Astrocyte of the cerebellum (primary cell): ENCODE results near the gene NEXN.

ENCODE experiments used
- DNase-seq: peaks from one replicate; pipeline ENCODE4 v3.0.0-alpha.2; 2011; ENCODE audit warnings: low read depth
- H3K4me3 ChIP-seq: 2 replicates; pipeline ENCODE4 v1.5.1; 2011; ENCODE audit warnings: mild to moderate bottlenecking, low read depth, low read length, moderate library complexity
- CTCF ChIP-seq: IDR thresholded peaks from 2 replicates; pipeline ENCODE4 v1.5.1; 2012; ENCODE audit warnings: low read length, low read depth, moderate library complexity, mild to moderate bottlenecking; ENCODE audit errors: missing control alignments
- in situ Hi-C: cut with HindIII; loops from 2 replicates; pipeline ENCODE4 v1.10.0; 2017; ENCODE audit warnings: low sequenced_read_pairs

NEXN gene

GRCh38 chr1:77858725-77859124, 29.7 kb upstream of the NEXN start:
- DNase-seq = no peak
- in situ Hi-C loops = no loop called here
- H3K4me3 ChIP-seq = no peak overlapping the region
- TF ChIP-seq CTCF = no peak

DNA sequence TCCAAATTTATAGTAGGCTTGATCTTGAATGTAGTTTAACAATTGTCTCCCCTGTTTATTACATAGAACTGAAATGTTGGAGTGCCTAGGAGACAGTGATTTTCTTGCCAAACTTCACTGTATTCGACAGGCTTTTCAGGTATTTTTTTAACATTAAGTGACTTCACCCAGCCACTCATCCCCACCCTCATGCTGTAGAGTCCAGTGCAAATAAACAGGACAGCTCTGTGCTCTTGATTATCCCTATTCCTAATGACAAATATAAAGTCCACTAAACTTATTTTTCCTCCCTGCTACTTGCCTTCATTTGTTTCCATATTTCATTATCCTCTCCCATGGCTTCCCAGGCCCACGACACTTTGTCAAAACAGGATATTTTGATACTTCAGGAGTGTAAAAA, 29.2 kb upstream of the NEXN start:
- no peak for TF ChIP-seq CTCF
- in situ Hi-C loops = no loop called here
- no peak overlapping the region for H3K4me3 ChIP-seq
- no peak for DNase-seq

DNA sequence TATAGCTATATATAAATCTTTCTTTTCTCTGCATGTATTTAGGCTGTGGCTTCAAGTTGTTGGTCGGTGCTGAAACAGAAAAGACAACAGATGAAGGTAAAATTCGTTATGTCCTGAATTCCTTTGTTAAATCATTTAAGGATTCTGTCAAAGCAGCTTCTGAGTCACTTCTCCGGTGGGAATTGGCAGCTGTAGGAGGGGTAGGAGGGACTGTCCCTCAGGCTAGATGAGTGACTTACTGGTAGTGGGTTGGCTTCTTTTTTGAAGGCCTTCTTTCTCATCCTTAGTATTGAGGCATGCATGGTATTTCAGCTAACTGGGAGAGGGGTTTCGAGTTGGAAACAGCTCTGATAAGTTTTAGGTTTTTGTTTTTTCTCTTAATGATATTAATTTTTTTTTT, 22.1 kb upstream of the NEXN start:
- no peak overlapping the region for H3K4me3 ChIP-seq
- no peak for DNase-seq
- in situ Hi-C loops = no loop called here
- no peak for TF ChIP-seq CTCF

DNA sequence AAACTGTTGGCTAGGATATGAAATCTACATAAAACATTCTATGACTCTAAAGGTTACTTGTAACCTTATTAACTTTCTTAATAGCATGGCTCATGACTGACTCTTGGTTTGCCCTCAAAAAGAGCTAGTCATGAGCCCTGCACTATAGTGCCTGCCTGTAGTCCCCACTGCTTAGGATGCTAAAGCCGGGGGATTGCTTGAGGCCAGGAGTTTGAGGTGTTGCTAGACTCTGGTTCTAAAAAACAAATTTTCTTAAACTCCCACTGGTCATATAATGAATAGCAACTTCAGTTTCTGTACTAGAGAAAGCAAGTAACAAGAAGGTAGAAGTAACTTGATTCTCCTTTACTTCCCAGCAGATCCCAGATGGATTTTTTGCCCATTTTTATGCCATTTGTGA, 15.8 kb upstream of the NEXN start:
- no peak for DNase-seq
- TF ChIP-seq CTCF = no peak
- no peak overlapping the region for H3K4me3 ChIP-seq
- in situ Hi-C loops = no loop called here

DNA sequence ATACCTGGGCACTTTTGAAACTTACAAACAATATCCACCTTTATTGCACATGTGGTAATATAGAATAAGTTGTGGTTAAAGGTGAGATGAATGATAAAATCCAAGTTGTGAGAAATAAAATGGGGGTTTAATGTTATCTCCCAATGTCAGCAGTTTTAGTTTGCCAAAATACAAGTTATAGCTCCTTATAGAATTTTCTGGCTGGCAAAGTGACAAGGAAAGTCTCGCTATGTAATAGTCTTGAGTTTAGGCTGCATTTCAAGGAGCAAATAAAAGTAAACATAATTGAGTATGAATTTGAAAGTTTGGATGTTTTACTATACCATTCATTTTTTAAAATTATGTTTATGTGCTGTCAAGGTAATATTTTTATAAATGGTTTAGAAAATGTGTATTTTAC, 15.0 kb upstream of the NEXN start:
- H3K4me3 ChIP-seq = no peak overlapping the region
- no peak for TF ChIP-seq CTCF
- in situ Hi-C loops = no loop called here
- no peak for DNase-seq

GRCh38 chr1:77874804-77875445, 13.5 kb upstream of the NEXN start:
- no peak overlapping the region for H3K4me3 ChIP-seq
- in situ Hi-C loops = no loop called here
- no peak for TF ChIP-seq CTCF
- no peak for DNase-seq

DNA sequence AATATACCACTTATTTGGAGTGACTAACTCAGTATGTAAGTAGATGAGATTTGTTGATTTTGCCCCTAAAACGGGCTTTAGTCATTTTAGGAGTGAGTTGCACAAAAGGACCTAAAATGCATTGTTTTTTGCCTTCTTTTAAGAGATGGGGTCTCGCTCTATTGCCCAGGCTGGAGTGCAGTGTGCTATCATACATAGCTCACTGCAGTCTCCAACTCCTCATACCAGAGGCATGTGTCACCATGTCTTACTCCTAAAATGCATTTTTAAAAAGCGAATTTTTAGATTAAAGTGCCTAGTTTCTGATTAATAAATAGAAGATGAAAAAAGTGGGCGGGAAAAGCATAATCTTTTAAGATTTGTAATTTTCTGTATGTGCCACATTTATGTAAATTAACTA, 11.5 kb upstream of the NEXN start:
- DNase-seq = no peak
- TF ChIP-seq CTCF = no peak
- in situ Hi-C loops = no loop called here
- H3K4me3 ChIP-seq = no peak overlapping the region
